ENCODE results near the gene MUC21.

MUC21 gene

GRCh38 chr6:30942338-30943060, 41.0 kb upstream of the MUC21 start:
- Histone ChIP-seq H3K9me2 (replicated peaks; ENCODE audit: insufficient read depth, low read length) (no peaks in the 10 kb centered on the region), H3K27me3 (ENCODE audit: low read length) (no peaks in the 10 kb centered on the region), H2AFZ (ENCODE audit: low read depth, low read length, severe bottlenecking) (no peak overlapping the region), H3K4me3 (ENCODE audit: insufficient read depth, low read length, poor library complexity, severe bottlenecking) (no peak overlapping the region), H3K9me3 (ENCODE audit: insufficient read depth, low read length) (no peaks in the 10 kb centered on the region), H3F3A (ENCODE audit: insufficient read depth) (no peaks in the 10 kb centered on the region; the same call in 1 of the 2 replicates), H4K20me1 (ENCODE audit: low read depth, low read length) (no peaks in the 10 kb centered on the region), H3K79me2 (ENCODE audit: insufficient read depth, low read length) (no peaks in the 10 kb centered on the region), H3K36me3 (ENCODE audit: low read length) (no peaks in the 10 kb centered on the region), H3K9ac (ENCODE audit: low read length) (no peak overlapping the region), H3K4me2 (ENCODE audit: low read depth, low read length, poor library complexity, severe bottlenecking) (no peak overlapping the region), H3K27ac (ENCODE audit: low read depth, low read length) (no peak overlapping the region)
- TF ChIP-seq EZH2phosphoT487 (conservative IDR thresholded peaks at IDR 0.05; ENCODE audit: low read length) (no peak), CTCF (IDR thresholded peaks at IDR 0.05; ENCODE audit: insufficient read depth, low read length, poor library complexity, severe bottlenecking) (no peak)

DNA sequence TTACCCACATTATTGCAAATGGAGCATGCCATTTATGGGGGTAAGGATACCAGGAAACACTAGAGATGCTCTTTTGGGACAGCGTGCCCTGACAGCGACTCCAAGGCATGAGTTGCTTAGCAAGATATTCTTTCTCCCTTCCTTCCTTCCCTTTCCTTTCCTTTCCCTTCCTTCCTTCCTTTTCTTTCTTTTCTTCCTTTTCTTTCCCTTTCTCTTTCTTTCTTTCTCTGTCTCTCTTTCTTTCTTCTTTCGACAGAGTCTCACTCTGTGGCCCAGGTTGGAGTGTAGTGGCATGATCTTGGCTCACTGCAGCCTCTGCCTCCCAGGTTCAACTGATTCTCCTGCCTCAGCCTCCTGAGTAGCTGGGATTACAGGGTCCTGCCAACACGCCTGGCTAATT, 39.5 kb upstream of the MUC21 start:
- TF ChIP-seq CTCF (IDR thresholded peaks at IDR 0.05; ENCODE audit: insufficient read depth, low read length, poor library complexity, severe bottlenecking), result no peak
- TF ChIP-seq EZH2phosphoT487 (conservative IDR thresholded peaks at IDR 0.05; ENCODE audit: low read length), result no peak
- Histone ChIP-seq H3K27ac (ENCODE audit: low read depth, low read length) (no peak overlapping the region), H3K79me2 (ENCODE audit: insufficient read depth, low read length) (no peaks in the 10 kb centered on the region), H3K9ac (ENCODE audit: low read length) (no peak overlapping the region), H3K9me2 (replicated peaks; ENCODE audit: insufficient read depth, low read length) (no peaks in the 10 kb centered on the region), H3K27me3 (ENCODE audit: low read length) (no peaks in the 10 kb centered on the region), H2AFZ (ENCODE audit: low read depth, low read length, severe bottlenecking) (no peak overlapping the region), H3K9me3 (ENCODE audit: insufficient read depth, low read length) (no peaks in the 10 kb centered on the region), H3F3A (ENCODE audit: insufficient read depth) (no peaks in the 10 kb centered on the region; the same call in 1 of the 2 replicates), H3K4me3 (ENCODE audit: insufficient read depth, low read length, poor library complexity, severe bottlenecking) (no peak overlapping the region), H3K36me3 (ENCODE audit: low read length) (no peaks in the 10 kb centered on the region), H4K20me1 (ENCODE audit: low read depth, low read length) (no peaks in the 10 kb centered on the region), H3K4me2 (ENCODE audit: low read depth, low read length, poor library complexity, severe bottlenecking) (no peak overlapping the region)

GRCh38 chr6:30945281-30945680, 38.2 kb upstream of the MUC21 start:
- no peaks in the 10 kb centered on the region for H3K36me3 ChIP-seq (ENCODE audit: low read length)
- H3F3A ChIP-seq (ENCODE audit: insufficient read depth), result no peaks in the 10 kb centered on the region; the same call in 1 of the 2 replicates
- no peaks in the 10 kb centered on the region for H4K20me1 ChIP-seq (ENCODE audit: low read depth, low read length)
- H3K4me3 ChIP-seq (ENCODE audit: insufficient read depth, low read length, poor library complexity, severe bottlenecking), result no peak overlapping the region
- no peaks in the 10 kb centered on the region for H3K79me2 ChIP-seq (ENCODE audit: insufficient read depth, low read length)
- no peak overlapping the region for H3K27ac ChIP-seq (ENCODE audit: low read depth, low read length)
- H3K27me3 ChIP-seq (ENCODE audit: low read length), result no peaks in the 10 kb centered on the region
- TF ChIP-seq CTCF (IDR thresholded peaks at IDR 0.05; ENCODE audit: insufficient read depth, low read length, poor library complexity, severe bottlenecking), result no peak
- TF ChIP-seq EZH2phosphoT487 (conservative IDR thresholded peaks at IDR 0.05; ENCODE audit: low read length), result no peak
- H2AFZ ChIP-seq (ENCODE audit: low read depth, low read length, severe bottlenecking), result no peak overlapping the region
- no peak overlapping the region for H3K4me2 ChIP-seq (ENCODE audit: low read depth, low read length, poor library complexity, severe bottlenecking)
- H3K9me2 ChIP-seq (replicated peaks; ENCODE audit: insufficient read depth, low read length), result no peaks in the 10 kb centered on the region
- no peak overlapping the region for H3K9ac ChIP-seq (ENCODE audit: low read length)
- no peaks in the 10 kb centered on the region for H3K9me3 ChIP-seq (ENCODE audit: insufficient read depth, low read length)
